NCI-H2081 (cell line): Measurements from ENCODE around the gene UPF1.

Source experiments
- DNase-seq, 2 experiments: peaks; one replicate each; lab custom pipeline; 2025; lab: John Stamatoyannopoulos, UW

Gene UPF1

DNA sequence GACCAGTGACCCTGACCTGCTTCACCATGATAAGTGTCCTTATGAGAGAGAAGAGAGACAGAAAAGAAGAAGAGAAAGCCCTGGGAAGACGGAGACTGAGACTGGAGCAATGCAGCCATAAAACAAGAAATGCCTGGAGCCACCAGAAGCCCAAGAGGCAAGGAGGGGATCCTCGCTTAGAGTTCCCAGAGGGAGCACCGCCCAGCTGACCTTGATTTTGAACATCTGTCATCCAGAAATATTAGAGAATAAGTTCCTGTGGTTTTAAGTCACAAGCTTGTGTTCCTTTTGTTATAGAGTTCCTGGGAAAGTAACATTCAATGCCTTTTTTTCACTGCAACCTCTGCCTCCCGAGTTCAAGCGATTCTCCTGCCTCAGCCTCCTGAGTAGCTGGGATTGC, 44.0 kb downstream of the UPF1 start:
- DNase-seq = no peak

DNA sequence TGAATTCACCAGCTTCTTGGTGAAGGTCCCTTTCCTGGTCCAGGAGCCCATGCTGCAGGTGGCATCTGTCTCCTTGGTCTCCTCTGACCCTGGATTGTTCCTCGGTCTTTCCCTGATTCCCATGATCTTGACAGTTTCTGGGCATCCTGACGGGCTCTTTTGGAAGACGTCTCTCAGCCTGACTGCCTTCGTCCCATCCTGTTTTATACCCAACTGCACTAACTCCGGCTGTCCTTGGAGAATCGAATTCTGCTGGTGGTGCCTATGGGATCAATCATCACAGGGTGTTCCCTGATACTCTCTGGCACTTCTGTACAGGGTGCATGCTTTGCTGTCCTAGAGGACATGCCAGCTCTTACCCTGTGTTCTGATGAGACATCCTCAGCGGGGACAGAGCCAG, 45.1 kb downstream of the UPF1 start:
- no peak for DNase-seq

DNA sequence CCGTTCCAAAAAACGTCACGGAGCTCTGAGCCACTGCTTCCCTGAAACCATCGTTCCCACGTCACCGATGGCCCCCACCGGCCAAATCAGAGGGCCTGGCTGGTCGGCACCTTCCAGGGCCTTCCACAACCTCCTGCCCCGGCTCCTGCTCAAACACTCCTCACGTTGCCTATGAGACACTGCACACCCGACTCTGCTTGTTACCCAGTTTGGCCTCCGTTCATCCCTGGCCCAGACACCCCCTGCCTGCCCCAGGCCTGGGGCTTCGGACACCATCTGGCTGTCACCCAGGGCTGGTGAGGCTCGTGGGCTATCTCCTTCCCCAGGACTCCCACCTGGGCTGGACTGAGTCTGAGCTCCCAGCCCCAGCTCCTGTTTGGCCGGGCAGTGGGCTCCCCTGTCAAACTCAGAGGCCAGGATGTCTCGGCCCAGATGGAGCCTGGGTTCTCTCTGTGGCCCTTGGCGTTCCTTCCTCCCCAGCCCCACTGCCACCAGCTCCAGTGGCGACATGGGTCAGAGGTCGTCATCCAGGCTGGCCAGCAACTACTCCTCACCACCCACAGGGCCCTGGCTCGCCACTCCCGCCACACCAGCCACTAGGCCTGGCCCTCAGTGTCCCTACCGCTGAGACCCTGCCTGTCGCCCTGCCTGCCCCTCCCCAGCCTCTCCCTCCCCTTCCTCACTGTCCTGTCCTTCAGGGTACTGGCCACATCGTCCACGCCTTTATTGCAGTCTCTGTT, 46.5 kb downstream of the UPF1 start:
- DNase-seq = no peak

DNA sequence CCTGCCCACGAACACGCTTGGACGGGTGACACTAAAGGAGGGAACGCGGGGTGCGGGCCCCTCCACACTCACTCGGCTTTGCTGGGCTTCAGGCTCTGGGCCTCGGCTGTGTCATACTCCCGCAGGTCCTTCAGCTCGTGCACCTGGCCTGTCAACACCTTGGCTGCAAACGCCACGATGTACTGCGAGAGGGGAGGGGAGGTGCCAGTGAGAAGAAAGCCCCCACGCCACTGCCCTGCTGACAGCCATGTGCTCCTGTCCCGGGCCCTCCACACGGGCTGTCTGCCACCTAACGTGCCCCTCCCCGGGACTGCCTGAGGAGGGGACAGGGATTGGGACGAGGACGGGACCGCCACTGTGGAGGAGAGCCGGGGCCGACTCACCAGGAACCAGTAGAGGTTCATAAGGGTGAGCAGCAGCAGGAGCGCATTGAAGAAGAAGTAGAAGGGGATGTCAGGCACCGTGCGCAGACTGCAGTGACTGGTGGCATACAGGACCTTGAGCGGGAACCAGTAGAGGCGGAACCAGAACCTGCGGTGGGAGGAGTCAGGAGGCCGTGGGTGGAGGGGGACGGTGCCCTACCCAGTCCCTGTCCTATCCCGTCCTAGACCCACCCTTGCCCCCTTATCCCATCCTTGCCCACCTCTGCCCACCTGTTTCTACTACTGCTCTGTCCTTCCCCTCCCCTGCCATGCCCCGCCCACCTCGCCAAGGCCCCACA, 47.3 kb downstream of the UPF1 start:
- no peak for DNase-seq

DNA sequence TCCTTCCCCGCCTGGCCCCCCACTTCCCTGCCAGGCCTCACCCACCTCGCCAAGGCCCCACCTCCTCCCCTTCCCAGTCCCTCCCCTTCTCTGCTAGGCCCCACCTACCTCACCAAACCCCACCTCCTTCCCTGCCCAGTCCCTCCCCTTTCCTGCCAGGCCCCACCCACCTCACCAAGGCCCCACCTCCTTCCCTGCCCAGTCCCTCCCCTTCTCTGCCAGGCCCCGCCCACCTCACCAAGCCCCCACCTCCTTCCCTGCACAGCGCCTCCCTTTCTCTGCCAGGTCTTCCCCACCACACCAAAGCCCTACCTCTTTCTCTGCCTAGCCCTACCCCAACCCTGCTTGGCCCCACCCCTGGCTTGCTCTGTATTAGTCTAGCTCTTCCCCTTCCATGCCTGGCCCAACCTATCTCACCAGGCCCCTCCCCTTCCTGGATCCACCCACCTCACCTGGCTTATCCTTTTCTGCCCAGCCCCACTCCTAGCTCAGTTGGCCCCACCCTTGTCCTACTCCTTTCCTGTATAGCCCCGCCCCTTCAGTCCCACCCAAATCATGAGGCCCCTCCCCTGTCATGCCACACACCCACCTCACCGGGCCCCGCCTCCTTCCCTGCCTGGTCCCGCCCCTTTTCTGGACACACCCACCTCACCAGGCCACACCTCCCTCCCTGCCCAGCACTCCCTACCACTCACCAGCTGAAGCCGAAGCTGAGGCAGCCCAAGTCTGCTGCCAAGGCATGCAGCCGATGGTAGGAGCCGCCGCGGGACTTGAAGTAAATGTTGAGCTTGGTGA, 48.0 kb downstream of the UPF1 start:
- DNase-seq = peak; percentile 17 to 26

DNA sequence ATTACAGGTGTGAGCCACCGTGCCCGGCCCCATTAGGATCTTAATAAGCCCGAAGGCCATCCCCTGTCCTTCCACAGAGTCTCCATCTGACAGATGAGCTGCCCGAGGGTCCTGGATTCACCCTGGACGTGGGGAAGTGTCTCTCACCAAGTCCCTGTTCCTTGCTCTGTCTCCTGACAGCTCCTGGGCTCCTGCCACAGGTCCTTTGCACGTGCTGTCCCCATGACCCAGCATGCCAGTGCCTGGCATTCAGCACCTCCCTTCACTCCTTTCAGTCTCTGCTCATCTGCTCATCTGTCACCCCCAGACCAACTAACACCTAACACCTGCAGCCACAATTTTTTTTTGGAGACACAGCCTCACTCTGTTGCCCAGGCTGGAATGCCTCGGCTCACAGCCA, 49.7 kb downstream of the UPF1 start:
- DNase-seq = no peak

DNA sequence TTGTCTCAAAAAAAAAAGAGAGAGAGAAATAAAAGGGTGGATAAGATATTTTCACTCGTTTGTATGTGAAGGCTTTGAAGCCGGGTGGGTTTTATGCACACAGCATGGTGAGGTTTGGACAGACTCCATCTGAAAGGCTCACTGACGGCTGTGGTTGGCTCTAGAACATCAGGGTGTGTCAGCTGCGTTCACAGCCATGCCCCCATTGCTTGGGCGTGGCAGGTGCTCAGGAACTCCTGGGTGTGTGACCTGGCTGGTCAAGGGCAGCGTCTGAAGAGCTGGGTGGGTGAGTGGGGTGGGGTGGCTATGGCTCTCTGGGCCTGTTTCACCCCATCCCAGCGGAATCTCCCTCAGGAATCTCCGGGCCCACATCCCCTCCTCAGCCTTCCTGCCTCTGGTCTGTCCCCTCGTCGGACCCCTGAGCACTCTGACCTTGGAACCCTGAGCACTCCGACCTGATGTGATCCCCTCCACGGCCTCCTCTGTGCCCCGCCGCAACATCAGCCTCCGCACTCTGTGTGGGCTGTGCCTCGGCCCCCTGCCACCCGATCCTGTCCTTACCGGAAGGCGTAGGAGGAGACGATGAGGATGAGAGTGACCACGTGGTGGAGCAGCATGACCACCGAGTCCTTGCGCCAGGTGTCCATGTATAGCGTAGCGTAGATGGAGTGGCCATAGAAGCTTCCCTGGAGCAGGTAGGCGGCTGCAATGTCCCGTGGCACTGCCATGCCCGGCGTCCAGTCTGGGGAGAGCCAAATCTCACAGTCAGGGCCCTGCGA, 52.0 kb downstream of the UPF1 start:
- DNase-seq = no peak

DNA sequence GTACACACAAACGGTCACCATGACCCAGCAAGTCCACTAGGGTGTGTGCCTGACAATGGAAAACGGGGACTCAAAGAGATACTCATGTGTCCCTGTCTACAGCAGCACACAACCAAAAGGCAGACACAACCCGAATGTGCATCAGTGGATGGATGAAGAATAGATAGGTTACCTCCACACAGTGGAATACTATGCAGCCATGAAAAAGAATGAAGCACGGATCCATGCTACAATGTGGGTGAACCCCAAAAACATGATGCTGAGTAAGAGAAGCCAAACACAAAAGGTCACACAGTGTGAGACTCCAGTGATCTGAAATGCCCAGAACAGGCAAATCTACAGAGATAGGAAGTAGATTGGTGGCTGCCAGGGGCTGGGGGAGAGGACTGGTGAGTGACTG, 55.2 kb downstream of the UPF1 start:
- DNase-seq = no peak

DNA sequence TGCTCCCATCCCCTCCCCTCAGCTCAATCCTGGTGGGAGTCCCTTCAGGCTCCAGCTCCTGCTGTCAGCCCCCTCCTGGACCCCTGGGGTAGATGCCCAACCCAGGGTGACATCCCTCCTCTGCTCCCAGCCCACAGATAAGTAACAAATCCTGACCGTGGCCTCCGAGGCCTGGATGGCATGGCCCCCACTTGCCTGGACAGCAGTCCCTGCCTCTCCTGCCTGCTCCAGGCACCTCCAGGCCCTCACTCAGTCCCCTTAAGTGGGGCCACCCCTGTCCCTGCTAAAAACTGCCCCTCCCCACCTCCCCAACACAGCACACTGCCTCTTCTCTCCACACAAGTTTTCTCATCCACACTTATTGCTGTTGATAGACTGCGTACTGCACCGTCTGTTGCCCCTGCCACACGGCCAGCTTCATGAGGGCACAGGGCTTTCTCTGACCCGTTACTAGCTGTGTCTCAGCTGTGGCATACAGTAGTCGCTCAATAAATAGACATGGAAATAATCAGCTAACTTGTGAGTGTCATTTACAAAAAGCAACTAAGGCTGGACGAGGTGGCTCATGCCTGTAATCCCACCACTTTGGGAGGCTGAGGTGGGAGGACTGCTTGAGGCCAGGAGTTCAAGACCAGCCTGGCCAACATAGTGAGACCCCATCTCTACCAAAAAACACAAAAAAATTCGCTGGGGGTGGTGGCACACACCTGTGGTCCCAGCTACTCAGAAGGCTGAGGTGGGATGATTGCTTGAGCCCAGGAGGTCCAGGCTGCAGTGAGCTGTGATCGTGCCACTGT, 58.4 kb downstream of the UPF1 start:
- no peak for DNase-seq

DNA sequence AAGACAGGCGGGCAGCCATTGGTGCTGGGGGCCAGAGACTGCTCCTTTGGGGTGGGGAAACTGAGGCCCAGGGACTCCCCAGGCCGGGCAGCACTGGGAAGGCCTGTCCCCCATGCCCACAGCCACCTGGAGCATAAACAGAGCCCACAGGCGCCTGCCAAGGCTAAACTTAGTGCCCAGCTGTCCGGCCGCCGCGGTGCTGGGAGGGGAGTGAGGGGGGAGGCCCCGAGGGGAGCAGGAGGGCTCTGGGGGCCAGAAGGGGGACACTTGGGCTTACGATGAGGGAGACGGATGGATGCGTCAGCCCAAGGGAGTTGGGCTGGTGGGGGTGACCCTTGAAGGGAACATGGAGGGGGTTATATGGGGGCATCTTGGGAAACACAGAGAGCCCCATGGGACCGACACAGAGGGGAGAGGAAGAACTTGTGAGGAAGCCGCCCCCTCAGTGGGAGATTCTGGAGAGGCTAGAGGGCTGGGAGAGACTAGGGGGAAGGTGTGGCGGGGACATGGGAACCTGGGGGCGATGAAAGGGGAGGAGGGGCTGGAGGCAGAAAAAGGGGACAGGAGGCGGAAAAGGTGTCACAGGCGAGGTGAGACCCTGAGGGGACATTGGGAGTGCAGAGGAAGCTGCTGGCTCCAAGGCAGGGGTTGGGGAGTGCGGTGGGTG, 62.0 kb downstream of the UPF1 start:
- no peak for DNase-seq

DNA sequence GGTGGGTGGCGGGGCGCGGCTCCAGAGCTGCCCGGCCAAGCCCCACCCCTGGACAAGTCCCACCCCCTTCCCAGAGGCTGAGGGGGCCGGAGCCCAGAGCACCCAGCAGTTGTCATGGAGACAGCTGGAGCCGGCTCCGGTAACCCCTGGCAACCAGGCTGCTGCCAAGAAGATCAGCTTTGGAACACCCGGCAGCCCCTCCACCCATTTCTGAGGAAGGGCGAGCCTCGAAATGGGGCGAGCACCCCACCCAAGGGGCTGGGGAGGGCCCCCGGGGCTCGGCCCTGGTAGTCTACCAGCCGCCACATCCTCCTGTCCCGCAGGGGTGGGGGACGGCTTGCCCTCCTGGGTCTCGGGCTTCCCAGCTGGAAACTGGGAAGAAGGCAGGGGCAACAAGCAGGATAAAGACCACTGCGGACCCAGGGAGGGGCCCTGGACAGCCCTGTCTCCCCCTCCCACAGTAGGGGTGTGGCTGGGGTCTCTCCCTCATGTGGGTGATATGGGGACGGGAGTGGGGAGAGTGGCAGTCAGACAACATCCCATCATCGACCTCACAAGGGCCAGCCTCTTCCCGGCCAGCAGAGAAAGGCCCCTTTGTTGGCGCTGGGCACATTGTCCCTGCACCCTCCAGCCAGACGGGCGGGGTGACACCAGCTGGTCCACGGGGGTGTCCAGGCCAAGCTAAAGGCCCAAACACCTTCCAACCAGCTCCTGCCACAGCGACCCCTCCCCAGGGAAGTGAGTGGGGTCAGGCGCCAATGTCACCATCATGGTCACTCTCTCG, 62.7 kb downstream of the UPF1 start:
- DNase-seq = peak; percentile 54 to 63

DNA sequence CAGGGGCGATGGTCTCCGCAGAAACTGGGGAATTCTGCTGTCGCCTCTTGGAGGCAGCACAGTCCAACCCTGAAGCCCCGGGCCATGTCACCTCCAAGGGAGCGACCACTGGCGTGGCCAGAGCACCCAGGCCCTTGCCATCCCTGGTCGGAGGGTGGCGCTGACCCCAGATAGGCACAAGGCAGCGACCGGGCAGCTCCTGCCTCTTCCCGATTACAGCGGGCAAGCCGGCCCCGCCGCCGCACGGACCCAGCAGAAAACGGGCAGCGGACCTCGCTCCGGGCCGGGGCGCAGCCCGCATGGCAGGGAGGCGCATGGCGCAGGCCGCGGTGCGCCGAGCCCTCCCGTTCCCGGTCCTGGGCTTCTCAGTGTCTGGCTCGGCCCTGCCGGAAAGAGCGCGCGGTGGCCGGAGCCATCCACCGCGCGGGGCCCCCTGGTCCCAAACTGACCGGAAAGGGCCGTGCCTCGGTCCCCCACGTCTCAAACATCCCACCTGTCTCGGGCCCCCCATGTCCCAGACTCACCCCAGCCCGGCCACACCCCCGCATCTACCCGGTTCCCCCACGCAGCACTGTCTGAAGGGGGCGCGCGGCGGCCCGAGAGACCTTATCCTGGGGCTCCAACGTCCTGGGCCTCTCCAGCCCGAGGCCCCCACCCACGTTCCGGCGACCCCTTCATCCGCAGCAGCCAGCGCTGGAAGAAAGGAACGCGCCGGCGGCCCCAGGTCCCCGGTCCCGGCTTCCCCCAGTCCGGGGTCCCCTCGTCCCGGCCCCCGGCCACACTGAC, 63.5 kb downstream of the UPF1 start:
- DNase-seq = no peak

DNA sequence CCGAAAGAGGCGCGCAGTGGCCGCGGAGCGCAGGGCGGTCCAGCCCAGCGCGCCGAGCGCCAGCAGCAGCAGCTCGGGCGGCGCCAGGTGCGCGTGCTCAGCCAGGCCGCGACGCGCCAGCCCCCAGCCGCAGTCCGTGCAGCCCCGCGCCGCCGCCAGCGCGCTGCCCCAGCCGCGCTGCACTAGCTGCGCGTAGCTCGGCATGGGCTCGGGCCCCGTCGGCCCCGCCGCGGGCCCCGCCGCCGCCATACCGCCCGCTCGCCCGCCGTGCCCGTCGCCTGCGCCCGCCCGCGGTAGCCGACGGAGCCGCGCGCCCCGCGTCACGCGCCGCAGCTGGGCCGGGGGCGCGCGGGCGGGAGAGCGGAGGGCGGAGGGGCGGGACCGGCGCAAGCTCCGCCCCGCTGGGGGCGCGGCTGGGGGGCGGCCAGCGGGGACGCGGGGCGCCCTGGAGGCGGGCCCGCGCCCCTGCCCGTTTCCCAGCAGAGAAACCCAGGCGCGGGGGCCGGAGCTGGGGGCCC, 64.1 kb downstream of the UPF1 start, which contains the start of gene CERS1:
TSS of gene CERS1 (minus strand) at position 335 of the 518 bp plus-strand sequence. CDS start at position 249, 86 bp downstream.
- no peak for DNase-seq

DNA sequence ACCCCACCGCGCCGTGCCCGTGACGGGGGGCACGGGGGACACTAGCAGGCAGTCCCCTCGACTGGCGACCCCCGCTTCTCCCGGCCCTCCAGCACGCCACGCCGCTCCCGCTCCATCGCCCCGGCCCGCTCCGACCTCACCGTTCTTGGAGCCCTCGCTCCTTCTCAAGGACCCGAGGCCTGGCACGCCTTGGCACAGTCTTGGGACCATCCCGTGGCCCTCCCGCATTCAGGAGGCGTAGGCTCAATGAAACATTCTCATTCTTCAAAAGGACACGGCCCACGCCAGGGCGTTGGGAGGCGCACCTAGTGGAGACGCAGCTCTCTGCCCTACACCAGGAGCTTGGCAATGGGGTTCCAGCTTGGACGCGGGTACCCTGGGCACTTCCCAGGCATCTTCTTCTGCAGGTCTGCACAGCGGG, 64.7 kb downstream of the UPF1 start:
- no peak for DNase-seq

DNA sequence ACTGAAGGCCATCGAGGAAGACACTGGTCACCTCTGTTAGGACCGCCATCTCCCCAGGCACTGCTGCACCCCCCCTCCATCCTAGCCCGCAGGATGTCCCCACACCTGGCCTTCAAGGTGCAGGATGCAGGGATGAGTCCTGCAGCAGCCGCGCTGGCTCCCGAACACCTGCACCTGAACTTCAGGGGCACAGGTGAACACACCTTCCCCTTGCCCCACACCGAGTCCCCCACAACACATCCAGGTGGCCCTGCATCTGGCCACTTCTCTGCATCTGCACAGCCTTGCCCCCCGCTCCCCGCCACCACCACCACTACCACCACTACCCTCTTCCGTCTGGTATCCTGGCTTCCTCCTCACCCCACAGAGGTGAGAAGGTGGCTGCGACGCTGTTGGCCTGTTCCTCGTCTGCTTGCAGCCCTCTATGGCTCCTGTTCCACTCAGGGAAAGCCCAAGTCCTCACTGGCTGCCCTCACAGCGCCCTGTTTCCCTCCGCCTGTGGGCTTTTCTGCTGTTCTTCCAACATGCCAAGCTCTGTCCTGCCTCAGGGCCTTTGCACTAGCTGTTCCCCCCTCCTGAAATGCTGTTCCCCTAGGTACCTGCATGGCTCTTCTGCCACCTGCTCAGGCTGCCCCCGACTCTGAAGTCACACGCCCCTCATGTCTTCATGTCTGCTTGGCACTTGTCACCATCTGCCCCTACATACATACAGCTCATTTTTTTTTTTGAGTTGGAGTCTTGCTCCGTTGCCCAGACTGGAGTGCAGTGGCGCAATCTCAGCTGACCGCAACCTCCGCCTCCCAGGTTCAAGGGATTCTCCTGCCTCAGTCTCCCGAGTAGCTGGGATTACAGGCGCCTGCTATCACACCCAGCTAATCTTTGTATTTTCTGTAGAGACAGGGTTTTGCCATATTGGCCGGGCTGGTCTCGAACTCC, 65.6 kb downstream of the UPF1 start:
- no peak for DNase-seq

DNA sequence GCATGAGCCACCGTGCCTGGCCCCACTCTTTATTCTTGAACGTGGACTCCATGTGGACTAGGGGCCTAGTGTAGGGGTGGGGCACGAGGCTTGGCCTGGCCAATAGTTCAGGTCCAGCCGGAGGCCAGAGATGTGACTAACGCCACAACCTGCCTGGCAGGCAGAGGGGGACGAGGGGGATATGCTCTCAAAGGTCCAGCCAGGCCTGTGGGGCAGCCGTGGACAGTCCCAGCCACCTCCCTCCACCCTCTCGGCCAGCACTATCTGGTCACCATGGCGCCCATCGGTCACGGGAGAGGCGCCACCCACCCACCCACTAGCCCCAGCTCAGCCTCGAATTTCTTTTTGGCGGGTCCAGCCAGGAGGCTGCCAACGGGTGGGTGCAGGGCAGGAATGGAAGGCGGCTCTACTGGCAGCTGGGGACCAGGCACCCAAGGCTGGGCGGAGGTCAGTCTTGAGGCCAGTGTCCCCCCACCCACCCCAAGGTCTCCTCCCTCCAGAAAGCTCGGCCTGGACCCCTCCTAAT, 66.4 kb downstream of the UPF1 start:
- DNase-seq = no peak
